Measurements from ENCODE around the gene ZNF774. TPM values are rescaled to one million over a fixed set of nuclear protein-coding genes. Genes with fewer than 3 reads are reported as not detected.

Gene ZNF774
- total and polyA plus RNA-seq, 2 of the 13 experiments (the other 11 are each of a cell fraction or from before 2014, with no cell fraction given): 0.59 to 1.4 TPM

DNA sequence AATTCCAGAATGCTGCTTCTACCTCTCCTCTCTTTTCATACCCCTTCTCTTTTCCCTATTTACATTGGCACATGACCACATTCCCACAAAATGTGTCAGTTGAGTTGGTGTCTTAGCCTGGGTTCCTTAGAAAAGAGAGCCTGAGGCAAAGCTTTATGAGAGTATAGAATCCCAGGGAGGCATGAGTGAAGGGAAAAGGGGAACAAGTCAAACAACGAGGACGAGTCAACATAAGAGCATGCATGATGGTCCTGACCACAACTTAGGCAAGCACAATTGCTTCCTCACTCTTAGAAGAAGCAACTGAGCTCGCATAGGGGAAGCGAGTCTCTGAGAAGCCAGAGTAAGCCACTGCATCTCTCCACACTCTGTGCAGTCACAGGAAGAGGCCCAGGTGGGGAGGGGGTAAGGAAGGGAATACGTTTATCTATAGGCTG, 15.4 kb upstream of the ZNF774 start (continued):
- TF ChIP-seq, protein P1, sequence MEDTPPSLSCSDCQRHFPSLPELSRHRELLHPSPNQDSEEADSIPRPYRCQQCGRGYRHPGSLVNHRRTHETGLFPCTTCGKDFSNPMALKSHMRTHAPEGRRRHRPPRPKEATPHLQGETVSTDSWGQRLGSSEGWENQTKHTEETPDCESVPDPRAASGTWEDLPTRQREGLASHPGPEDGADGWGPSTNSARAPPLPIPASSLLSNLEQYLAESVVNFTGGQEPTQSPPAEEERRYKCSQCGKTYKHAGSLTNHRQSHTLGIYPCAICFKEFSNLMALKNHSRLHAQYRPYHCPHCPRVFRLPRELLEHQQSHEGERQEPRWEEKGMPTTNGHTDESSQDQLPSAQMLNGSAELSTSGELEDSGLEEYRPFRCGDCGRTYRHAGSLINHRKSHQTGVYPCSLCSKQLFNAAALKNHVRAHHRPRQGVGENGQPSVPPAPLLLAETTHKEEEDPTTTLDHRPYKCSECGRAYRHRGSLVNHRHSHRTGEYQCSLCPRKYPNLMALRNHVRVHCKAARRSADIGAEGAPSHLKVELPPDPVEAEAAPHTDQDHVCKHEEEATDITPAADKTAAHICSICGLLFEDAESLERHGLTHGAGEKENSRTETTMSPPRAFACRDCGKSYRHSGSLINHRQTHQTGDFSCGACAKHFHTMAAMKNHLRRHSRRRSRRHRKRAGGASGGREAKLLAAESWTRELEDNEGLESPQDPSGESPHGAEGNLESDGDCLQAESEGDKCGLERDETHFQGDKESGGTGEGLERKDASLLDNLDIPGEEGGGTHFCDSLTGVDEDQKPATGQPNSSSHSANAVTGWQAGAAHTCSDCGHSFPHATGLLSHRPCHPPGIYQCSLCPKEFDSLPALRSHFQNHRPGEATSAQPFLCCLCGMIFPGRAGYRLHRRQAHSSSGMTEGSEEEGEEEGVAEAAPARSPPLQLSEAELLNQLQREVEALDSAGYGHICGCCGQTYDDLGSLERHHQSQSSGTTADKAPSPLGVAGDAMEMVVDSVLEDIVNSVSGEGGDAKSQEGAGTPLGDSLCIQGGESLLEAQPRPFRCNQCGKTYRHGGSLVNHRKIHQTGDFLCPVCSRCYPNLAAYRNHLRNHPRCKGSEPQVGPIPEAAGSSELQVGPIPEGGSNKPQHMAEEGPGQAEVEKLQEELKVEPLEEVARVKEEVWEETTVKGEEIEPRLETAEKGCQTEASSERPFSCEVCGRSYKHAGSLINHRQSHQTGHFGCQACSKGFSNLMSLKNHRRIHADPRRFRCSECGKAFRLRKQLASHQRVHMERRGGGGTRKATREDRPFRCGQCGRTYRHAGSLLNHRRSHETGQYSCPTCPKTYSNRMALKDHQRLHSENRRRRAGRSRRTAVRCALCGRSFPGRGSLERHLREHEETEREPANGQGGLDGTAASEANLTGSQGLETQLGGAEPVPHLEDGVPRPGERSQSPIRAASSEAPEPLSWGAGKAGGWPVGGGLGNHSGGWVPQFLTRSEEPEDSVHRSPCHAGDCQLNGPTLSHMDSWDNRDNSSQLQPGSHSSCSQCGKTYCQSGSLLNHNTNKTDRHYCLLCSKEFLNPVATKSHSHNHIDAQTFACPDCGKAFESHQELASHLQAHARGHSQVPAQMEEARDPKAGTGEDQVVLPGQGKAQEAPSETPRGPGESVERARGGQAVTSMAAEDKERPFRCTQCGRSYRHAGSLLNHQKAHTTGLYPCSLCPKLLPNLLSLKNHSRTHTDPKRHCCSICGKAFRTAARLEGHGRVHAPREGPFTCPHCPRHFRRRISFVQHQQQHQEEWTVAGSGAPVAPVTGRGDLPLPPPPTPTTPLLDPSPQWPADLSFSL (CRISPR knock-in tag; IDR thresholded peaks at IDR 0.05): no peak
- TF ChIP-seq ZNF367 (CRISPR knock-in tag; IDR thresholded peaks at IDR 0.05; ENCODE audit: borderline replicate concordance) (no peak), ZNF564 (CRISPR knock-in tag; IDR thresholded peaks at IDR 0.05) (no peak), SNAI1 (CRISPR knock-in tag; IDR thresholded peaks at IDR 0.05; ENCODE audit: borderline replicate concordance) (no peak), ZNF10 (CRISPR knock-in tag; IDR thresholded peaks at IDR 0.05; ENCODE audit: borderline replicate concordance, low read depth) (no peak), ZFP90 (CRISPR knock-in tag; IDR thresholded peaks at IDR 0.05; ENCODE audit: borderline replicate concordance) (no peak), ATF7-NPFF (CRISPR knock-in tag; IDR thresholded peaks at IDR 0.05; ENCODE audit: low read depth) (no peak), ZNF230 (CRISPR knock-in tag; IDR thresholded peaks at IDR 0.05) (no peak), PRMT3 (CRISPR knock-in tag; IDR thresholded peaks at IDR 0.05; ENCODE audit: borderline replicate concordance, low read depth) (no peak)
- TF ChIP-seq, protein P2, sequence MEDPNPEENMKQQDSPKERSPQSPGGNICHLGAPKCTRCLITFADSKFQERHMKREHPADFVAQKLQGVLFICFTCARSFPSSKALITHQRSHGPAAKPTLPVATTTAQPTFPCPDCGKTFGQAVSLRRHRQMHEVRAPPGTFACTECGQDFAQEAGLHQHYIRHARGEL (CRISPR knock-in tag; IDR thresholded peaks at IDR 0.05): no peak
- TF ChIP-seq, protein P3, sequence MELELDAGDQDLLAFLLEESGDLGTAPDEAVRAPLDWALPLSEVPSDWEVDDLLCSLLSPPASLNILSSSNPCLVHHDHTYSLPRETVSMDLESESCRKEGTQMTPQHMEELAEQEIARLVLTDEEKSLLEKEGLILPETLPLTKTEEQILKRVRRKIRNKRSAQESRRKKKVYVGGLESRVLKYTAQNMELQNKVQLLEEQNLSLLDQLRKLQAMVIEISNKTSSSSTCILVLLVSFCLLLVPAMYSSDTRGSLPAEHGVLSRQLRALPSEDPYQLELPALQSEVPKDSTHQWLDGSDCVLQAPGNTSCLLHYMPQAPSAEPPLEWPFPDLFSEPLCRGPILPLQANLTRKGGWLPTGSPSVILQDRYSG (CRISPR knock-in tag; IDR thresholded peaks at IDR 0.05): no peak
- TF ChIP-seq, protein P4, sequence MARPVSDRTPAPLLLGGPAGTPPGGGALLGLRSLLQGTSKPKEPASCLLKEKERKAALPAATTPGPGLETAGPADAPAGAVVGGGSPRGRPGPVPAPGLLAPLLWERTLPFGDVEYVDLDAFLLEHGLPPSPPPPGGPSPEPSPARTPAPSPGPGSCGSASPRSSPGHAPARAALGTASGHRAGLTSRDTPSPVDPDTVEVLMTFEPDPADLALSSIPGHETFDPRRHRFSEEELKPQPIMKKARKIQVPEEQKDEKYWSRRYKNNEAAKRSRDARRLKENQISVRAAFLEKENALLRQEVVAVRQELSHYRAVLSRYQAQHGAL (CRISPR knock-in tag; IDR thresholded peaks at IDR 0.05; ENCODE audit: not compliant biosample characterization): no peak
- TF ChIP-seq, protein P5, sequence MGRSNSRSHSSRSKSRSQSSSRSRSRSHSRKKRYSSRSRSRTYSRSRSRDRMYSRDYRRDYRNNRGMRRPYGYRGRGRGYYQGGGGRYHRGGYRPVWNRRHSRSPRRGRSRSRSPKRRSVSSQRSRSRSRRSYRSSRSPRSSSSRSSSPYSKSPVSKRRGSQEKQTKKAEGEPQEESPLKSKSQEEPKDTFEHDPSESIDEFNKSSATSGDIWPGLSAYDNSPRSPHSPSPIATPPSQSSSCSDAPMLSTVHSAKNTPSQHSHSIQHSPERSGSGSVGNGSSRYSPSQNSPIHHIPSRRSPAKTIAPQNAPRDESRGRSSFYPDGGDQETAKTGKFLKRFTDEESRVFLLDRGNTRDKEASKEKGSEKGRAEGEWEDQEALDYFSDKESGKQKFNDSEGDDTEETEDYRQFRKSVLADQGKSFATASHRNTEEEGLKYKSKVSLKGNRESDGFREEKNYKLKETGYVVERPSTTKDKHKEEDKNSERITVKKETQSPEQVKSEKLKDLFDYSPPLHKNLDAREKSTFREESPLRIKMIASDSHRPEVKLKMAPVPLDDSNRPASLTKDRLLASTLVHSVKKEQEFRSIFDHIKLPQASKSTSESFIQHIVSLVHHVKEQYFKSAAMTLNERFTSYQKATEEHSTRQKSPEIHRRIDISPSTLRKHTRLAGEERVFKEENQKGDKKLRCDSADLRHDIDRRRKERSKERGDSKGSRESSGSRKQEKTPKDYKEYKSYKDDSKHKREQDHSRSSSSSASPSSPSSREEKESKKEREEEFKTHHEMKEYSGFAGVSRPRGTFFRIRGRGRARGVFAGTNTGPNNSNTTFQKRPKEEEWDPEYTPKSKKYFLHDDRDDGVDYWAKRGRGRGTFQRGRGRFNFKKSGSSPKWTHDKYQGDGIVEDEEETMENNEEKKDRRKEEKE (IDR thresholded peaks at IDR 0.05): no peak
